Stimulated activated CD4-positive, alpha-beta T cell treated with anti-CD3 and anti-CD28 coated beads, Interleukin-12 subunit alpha, Interleukin-12 subunit beta, amount 100 ng/mL, for 24 hours (primary cell): ENCODE results near the gene CLCA4.
"Not testable (repeated sequence)": the region's sequence is repeated elsewhere in the genome, so short reads cannot be mapped to it uniquely, and the experiment has no call there.

Experiments used
- DNase-seq, 2 experiments: peaks; one replicate each; pipeline ENCODE4 v3.0.0-alpha.2; 2020; ENCODE audit warnings: low read depth in 2 of 2

CLCA4 gene

DNA sequence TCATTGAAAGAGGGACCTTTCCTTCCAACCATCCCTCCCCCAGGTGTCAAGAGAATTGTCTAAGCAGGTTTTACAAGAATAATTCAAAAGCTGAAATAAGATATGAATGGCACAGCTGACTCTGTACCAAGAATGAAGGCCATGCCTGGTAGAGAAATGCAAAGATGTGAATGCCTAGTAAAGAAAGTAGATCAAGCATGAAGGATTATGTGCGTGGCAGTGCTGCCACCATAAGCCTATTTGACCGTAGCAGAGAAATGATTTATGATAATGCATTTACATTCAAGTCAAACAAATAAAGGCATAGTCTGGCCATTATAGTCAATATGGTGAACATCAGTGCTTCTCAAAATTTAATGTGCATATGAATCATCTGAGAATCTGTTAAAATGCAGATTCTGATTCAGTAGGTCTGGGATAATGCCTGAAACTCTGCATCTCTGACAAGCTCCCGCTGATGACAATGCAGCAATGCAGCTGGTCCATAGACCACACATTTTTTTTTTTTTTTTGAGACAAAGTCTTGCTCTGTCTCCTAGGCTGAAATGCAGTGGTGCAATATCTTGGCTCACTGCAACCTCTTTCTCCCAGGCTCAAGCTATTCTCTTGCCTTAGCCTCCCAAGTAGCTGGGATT, 16.6 kb upstream of the CLCA4 start:
- no peak for DNase-seq

DNA sequence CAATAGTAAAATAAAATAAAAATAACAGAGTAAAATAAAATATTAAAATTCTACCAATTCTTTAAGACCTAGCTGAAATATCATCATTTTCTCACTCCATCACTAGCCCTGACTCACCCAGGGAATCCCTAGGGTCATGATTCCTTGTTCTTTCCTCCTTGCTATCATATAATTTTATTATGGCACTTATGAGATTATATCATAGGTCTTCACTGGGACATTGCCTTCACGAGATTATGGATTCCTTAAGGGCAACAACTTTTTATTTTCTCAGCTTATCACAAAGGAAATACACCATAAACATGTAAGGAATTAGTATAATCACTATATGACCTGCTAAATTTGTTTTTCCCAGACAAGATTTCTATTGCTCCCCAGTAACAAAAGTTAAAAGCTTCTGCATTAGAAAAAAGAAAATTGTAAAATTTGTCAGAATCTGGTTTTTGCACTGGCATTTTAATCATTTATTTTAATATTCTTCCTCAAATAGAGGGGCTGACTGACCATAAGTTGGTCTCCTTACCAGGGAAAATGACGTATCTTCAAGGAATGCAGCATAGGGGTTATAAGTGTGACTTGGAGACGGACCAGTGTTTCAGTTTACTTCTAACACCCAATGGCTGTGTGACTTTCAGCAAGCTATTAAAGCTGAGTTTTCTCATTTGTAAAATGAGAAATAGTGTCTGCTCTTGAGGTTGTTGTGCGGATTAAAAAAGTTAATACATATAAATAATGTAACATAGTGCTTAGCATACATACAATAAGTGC, 8.8 kb upstream of the CLCA4 start:
- no peak for DNase-seq

DNA sequence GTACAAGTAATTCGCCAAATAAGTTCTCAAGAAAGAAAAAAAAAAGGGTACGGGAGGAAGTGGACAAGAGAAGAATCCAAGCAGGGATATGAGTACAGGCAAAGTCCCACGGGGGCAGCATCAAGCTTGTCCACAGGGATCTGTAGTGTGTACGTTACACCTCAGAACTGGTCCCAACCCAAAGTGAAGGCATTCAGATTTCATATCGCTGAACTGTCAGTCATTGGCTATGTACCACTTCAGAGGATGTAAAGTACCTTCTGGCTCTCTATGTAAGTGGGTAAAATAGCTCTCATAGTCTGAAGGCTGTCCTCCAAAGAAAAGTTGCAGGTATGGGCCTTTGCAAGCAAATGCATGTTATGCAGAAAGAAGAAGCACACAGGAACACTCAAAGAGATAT, 8.1 kb upstream of the CLCA4 start:
- no peak for DNase-seq

DNA sequence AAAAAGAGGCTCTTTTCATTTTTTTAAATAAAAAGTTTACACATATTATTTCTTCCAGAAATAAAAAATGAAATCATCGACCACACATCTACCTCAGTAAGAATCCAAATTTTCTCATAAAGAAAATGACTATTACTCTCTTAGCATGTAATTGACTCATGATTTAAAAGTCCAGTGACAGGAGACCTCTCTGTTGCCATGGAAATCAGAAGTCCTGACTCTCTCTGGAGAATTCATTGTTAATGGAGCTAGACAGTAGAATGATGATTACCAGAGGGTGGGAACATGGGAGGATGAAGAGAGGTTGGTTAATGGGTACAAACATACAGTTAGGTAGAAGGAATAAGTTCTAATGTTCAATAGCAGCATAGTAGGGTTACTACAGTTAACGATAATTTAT, 5.0 kb upstream of the CLCA4 start:
- DNase-seq: no peak

DNA sequence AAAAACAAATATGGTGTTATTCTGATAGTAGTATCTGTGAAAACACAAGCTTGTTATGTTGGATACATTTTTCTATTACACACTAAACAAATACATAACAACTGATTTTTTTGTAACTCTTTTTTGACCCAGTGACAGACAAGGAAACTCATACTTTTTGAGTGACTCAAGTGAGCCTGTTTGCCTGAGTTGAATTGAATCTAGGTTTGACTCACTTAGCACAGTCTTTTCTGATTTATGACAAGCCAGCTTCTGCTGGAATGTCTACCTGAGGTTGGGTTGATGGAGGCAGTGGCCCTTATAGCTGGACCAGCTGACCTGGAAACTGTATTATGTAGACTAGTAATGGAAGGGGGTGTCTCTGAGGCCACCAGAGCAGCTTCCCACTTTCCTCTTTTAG, 4.2 kb upstream of the CLCA4 start:
- no peak for DNase-seq

DNA sequence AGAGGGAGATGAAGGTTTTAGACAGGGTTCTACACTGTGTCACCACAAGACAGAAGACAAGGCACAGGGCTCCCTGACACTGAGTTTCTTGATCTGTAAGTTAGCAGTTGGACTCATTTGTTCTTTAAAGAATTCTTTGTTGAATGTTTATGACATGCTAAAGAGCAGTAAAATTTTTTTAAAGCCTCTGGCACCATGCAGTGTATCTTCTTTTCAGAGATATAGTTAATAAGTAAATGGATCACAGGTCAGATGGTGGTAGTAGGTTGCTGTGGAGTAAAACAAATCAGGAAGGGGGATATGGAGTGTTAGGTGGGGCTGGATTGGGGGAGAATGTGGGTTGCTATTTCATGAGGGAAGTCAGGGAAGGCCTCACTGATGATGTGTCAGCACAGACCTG, 2.0 kb downstream of the CLCA4 start:
- no peak for DNase-seq

DNA sequence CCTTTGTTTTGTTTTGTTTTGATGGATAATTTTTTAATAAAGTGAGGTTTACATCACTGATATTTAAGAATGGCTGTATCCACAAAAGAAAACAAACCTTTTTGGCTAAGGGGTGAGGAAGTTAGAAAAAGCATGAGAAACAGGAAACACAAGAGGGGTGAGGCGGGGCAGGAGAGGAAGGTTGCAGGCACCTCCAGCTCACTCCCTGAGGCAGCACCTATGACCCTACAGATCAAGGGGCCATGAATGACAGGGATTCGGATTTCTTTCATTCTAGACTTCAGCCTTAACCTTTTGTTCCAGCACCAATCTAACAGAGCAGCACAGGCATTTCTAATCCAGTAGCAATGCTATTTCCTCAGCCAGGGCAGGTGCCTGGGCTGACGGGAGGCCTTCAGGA, 4.4 kb downstream of the CLCA4 start:
- DNase-seq: no peak

DNA sequence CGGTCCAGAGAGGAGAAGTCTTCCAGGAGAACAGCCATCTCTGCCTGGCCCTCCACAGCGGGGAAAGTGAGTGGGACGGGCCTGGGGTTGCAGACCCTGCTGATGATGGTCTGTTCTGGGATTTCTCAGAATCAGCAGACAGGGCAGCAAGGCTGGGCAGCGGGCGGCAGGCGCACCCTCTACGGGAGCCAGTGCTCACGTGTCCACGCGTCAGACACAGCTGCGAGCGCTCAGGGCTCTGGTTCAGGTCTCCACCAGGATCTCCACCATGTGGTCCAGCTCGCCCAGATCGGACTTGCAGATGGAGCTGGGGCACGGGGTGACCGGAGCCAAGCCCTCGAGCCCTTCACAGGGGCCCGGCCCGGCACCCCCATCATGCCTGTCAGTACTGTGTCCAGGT, 5.5 kb downstream of the CLCA4 start:
- no peak for DNase-seq

DNA sequence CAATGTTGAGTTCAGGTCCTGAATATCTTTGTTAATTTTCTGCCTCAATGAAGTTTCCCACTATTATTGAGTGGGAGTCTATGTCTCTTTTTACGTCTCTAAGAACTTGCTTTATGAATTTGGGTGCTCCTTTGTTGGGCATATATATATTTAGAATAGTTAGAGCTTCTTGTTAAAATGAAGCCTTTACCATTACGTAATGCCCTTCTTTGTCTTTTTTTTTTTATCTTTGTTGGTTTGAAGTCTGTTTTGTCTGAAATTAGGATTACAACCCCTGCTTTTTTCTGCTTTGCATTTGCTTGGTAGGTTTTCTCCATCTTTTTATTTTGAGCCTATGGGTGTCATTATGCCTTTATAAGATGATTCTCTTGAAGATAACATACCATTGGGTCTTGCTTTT, 10.9 kb downstream of the CLCA4 start:
- no peak for DNase-seq

DNA sequence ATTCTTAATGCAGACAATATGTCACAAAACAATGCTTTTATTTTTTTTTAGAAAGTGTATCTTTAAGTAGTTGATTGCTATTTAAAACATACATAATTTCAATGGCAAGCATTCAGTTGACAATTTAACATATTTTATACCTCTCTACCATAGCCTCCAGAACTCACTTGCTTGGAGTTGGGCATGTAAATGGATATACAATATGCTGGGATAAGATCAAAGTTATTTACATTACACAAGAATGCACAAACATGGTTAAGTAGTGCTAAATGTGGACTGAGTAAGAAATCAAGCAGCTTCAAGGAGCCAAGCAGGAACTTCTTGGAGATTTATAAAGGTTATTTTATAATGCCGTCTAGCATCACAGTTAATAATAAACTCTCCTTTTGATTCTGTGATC, 17.0 kb downstream of the CLCA4 start:
- DNase-seq: no peak

DNA sequence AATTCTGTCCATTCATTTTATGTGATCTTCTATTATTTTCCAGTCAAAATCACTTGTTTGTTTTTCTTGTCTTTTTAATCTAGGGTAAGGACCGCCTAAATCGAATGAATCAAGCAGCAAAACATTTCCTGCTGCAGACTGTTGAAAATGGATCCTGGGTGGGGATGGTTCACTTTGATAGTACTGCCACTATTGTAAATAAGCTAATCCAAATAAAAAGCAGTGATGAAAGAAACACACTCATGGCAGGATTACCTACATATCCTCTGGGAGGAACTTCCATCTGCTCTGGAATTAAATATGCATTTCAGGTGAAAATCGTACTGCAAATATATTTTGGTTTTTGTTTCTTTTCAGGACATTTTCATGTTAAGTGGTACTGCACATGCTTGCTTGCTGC, 20.5 kb downstream of the CLCA4 start:
- DNase-seq: no peak

DNA sequence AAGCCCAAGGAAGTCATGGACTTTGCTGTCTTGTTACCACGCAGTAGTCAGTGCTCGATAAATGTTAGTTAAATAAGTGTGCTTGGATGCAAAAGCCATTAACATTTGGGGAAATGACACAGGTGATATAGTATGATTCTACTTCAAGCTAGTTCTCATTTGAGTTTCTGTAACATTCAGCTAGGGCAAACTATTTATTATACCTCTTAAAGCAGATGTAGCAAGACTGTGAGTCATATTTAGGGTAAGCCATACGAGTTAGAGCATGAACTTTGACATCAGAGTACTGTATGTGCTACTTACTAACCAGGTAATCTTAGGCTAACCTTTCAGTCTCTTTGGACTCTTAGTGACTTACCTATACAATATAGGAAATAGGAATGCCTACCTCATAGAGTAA, 21.0 kb downstream of the CLCA4 start:
- DNase-seq: no peak

DNA sequence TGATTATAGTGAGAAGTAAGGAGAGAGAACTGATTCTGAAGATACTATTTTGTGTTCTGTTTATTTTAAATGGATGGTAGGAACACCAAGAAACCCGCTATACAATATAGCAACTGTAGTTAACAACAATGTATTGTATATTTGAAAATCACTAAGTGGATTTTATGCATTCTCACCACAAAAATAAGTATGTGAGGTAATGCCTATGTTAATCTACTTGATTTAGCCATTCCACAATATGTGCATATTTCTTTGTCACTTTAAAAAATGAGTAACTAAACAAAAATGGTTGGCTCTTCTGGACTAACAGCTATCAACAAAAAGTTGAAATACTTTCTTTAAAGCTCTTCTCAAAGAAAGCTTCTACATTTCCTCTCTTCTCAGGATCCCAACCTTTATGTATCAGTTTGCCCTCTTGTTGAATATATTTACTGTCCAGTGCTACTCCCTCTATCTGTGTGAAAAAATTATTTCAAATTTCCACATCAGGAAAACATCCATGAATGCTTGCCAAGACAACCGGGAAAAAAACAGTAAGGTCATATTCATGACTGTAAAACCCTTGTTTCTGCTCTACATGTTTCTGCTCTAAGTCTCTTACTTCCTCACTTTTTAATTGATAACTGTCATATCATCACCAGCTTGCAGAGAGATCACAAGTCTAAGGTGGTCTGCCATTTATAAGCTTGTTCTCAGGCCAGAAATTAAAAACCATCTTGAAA, 27.0 kb downstream of the CLCA4 start:
- DNase-seq: no peak

DNA sequence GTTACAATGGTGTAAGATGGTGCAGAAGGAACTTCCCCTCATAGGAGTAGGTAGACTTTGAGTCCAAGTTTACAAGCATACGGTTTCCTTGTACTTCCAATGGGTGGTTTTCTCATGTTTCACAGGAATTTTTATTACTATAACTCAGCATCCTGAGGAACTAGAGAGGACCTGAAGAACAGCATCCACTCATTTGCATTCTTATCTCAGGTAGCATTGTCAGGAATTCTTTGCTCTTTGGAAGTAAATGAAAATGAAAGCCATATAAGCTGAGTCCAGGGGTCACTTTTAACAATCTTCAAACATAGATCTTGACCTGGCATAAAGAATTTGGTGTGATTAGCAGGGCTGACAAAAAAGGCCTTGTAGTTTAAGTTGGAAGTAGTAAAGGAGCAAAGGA, 34.4 kb downstream of the CLCA4 start:
- no peak for DNase-seq

DNA sequence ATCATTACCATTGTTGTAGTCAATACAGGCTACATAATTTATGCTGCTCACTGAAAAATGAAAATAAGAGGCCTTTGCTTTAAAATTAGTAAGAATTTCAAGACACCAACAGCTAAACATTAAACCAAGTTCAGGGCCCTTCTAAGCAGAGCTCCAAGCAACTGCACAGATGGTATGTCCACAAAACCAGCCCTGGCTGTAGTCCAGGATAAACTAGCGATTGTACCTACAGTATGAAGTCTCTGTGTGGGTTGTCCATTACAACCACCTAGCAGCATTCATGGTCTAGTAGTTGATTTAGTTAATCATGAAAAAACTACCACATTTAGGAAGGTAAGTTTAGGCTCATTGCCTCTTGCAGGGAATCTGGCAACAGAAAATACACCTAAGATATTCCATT, 35.3 kb downstream of the CLCA4 start:
- DNase-seq: no peak

DNA sequence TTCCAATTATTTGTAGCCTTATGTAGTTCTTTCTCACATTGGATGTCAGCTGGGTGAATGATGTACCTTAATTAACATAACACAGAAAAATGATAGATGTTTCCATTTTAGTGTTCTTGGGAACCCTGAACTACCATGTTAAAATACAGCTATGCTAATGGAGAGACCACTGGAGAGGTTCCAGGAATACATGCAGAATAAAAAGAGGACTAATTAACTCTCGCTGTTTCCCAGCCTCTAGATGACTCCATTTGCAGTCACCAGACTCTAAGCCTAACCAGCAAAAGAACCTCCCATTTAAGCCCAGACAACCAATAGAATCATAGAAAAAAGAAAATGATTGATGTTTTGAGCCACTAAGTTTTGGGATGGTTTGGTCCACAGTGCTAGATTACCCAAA, 36.2 kb downstream of the CLCA4 start:
- DNase-seq: no peak

DNA sequence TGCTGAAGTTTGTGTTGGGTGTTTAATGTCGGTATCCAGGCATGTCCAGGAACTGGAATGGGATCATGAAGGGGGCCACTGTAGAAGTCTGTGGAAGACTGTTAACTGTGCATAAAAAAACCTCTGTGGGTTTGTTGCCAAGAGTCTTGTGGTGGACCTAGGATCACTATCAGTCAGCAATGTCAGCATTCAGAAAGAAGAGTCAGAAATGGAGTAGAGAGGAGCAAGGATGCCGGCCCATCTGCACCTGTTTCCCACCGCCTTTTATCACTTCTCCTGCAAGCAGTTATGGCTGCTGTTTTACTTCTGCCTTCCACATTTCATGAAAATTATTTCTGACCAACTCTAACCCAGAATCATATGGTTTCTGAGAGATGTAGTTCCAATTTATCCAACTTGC, 36.7 kb downstream of the CLCA4 start:
- no peak for DNase-seq

DNA sequence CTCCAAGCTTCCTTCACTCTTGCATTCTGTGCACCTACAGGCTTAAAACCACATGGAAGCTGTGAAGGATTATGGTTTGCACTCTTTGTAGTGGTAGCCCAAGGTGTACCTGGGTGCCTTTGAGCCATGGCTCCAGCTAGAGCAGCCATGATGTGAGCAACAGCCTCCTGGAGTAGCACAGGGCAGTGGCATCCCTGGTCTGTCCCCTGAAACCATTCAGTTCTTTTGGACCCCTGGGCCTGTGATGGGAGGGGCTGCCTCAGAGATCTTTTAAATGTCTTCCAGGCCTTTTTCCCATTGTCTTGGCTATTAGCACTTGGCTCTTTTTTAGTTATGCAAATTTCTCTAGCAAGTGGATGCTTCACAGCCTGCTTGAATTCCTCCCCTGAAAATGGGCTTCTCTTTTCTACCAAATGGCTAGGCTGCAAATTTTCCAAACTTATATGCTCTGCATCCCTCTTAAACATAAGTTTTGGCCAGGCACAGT, 47.4 kb downstream of the CLCA4 start:
- DNase-seq: no peak

DNA sequence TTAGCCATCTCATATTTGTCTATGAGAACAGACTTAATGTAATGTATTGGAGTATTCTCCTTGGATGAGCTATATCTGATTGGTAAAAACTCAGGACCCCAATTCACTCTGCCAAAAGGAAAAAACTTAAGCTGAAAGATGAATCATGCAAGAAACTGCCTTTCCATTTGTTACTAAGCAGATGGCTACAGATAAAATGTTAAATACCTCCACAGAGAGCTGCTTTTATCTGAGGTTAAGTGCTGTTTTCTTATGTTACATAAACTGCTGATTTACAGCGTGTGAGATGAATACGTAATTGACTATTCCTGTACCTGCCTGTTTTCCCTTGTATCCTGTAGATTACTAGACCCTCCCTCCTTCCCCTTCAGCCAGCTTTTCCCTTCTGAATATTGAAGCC, 49.3 kb downstream of the CLCA4 start:
- no peak for DNase-seq

DNA sequence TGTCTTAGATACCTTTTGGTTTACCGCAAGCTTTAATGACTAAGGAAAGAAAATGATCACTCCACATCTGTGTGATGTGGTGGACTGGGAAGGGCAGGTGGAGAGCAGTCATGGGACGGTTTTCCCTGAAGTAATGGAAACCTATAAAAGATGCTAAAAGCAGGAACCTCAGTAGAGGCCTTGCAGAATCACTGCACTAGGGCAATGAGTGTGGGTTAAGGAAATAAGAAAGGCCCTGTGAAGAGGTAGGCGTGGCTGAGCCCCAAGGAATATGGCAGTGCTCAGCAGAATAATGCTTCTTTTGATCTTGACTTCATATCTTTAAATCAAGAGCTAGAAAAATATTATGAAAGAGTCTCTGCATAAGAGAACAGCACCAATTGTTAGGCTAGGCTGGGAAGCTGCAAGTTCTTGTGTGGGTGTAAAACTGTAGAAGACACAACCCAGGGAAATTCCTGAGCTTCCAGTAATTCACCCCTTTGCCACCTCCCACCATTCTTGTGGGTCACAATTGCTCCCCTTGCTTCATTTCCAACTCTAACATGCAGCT, 49.9 kb downstream of the CLCA4 start:
- no peak for DNase-seq

DNA sequence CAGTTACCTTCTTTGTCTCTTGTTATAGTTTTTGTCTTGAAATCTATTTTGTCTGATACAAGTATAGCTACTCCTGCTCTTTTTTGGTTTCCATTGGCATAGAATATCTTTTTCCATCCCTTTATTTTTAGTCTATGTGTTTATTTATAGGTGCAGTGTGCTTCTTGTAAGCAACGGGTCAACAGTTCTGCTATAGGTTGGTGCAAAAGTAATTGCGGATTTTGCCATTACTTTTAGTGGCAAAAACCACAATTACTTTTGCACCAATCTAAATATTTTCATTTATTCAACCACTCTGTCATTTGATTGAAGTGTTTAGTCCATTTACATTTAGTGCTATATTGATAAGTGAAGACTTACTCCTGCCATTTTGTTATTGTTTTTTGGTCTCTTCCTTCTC, 59.2 kb downstream of the CLCA4 start:
- DNase-seq: not testable (repeated sequence)

DNA sequence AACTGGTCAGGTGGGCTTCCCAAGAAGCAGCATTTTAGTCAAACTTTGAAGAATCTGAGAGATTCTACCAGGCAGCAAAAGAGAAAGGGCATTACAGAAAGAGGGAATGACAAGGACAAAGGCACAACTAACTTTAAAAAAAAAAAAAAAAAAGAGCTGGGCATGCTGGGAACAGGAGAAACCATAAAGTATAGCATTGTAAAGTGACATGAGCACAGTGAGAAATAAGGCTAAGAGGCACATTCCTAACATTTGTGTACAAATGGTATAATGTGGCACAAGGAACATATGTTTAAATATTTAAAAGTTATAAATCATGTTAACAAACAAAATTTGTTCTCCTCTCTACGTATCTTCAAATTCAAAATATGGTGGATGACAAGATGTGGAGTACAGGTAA, 69.6 kb downstream of the CLCA4 start:
- no peak for DNase-seq

DNA sequence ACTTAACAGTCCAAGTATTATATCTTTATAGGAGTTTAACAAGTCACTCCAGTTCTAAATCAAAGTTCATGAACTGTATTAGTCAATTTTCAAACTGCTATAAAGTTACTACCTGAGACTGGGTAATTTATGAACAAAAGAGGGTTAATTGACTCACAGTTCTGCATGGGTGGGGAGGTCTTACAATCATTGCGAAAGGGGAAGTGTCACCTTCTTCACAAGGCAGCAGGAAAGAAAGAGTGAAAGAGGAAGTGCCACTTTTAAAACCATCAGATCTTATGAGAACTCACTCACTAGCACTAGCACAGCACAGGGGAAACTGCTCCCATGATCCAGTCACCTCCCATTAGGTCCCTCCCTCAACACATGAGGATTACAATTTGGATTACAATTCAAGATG, 70.0 kb downstream of the CLCA4 start:
- DNase-seq: no peak
